Activated naive CD4-positive, alpha-beta T cell treated with anti-CD3 and anti-CD28 coated beads, Interleukin-2, amount 10 ng/mL, durations not matched to agents 5 hours and 36 hours (primary cell): ENCODE measurements around the gene APOO. TPM values are rescaled to one million over a fixed set of nuclear protein-coding genes. Genes with fewer than 3 reads are reported as not detected.

Source experiments
- total RNA-seq, 2 experiments: library from RNA; stranded (reverse); gene quantifications; one replicate each; pipeline ENCODE4 v1.2.3, GENCODE V29; 2021

Gene APOO
- 10 to 100 TPM; 17.0 to 18.3 TPM for total RNA-seq

GRCh38 chrX:23907498-23908218 is at the start of gene APOO, which contains the start of gene CXorf58:
Gene APOO (minus strand): TSS chrX:23907938. CDS start chrX:23907702, 236 bp downstream.
Gene CXorf58 (plus strand): TSS chrX:23908006. CDS start chrX:23910303, 2,297 bp downstream.

Other genes starting within 250 kb of the APOO start
- 10 to 100 TPM; 27.7 to 28.2 TPM for gene PRDX4, start 240.4 kb downstream of the APOO start, total RNA-seq
- 10 to 100 TPM; 22.4 to 23.2 TPM for gene ACOT9, start 164.7 kb downstream of the APOO start, total RNA-seq
- 10 to 100 TPM; 80.7 to 84.3 TPM for gene SAT1, start 124.8 kb downstream of the APOO start, total RNA-seq
- gene CXorf58, start 68 bp upstream of the APOO start, total RNA-seq, result not detected
- gene KLHL15, start 119.2 kb upstream of the APOO start, total RNA-seq, result 1 to 10 TPM; 7.9 TPM
- 100 to 1,000 TPM; 230 to 238 TPM for gene EIF2S3, start 147.0 kb upstream of the APOO start, total RNA-seq
- gene ZFX, start 241.8 kb upstream of the APOO start, total RNA-seq, result 10 to 100 TPM; 45.9 to 51.5 TPM